SK-N-MC (cell line): Measurements from ENCODE around the gene TBC1D7.

ENCODE experiments used
- EZH2 ChIP-seq: fragments of 200-600 bp; sonication (generic); IDR thresholded peaks from one replicate; pipeline ENCODE4 v1.6.1; 2017; ENCODE audit warnings: antibody characterized with exemption
- POLR2AphosphoS5 ChIP-seq: IDR thresholded peaks from 2 replicates; pipeline ENCODE4 v1.6.1; 2012; ENCODE audit warnings: mild to moderate bottlenecking, low read depth, low read length, borderline replicate concordance

DNA sequence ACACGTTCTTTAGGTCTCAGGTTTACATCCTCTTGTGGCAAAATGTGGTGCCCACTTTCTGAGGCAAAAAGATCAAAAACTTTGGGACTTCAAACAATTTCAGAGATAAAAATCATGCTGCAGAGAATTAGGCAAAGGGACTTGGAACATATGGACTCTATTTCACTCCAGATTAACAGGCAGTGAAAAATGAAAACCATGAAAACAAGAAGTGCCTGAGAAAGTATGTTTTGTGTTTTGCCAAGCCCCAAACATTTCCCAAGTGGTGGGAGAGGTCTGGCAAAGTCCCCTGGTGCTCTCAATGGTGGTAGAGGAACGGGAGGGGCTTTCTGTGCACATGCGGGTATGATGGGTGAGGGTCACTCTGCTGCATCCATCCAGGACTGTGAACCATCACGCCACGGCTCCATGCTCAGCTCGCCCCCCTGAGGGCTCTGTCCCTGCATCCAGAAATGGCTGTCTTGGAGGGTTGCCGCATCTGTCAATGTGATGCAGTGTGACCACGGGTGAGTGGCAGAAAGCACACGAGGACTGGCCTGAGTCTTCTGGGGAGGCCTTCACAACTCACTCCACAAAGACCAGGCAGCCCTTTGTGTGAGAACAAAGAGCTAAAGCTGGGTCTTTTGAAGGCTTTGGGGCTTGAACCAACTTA lies 43.2 kb upstream of the TBC1D7 start:
- TF ChIP-seq POLR2AphosphoS5 (no peak), EZH2 (no peak)
